Left ventricle myocardium inferior (tissue), 1 donor: Measurements from ENCODE around the gene B3GALT2. TPM values are rescaled to one million over a fixed set of nuclear protein-coding genes. Genes with fewer than 3 reads are reported as not detected.

Source experiments
- DNase-seq: peaks from one replicate; pipeline ENCODE4 v3.0.0-alpha.2; 2020
- H3K27ac ChIP-seq: fragments of 200-600 bp; replicated peaks from 2 replicates; pipeline ENCODE4 v1.8.0; 2021
- H3K27me3 ChIP-seq: fragments of 200-600 bp; 2 replicates; pipeline ENCODE4 v1.8.0; 2021; ENCODE audit warnings: low read depth
- H3K36me3 ChIP-seq: fragments of 200-600 bp; 2 replicates; pipeline ENCODE4 v1.8.0; 2021
- H3K4me1 ChIP-seq: fragments of 200-600 bp; 2 replicates; pipeline ENCODE4 v1.8.0; 2021
- H3K4me3 ChIP-seq: fragments of 200-600 bp; 2 replicates; pipeline ENCODE4 v1.8.0; 2021; ENCODE audit warnings: mild to moderate bottlenecking, moderate library complexity
- H3K9me3 ChIP-seq: fragments of 200-600 bp; replicated peaks from 2 replicates; pipeline ENCODE4 v1.8.0; 2021
- intact Hi-C: fragments of 100-400 bp; cut with micrococcal nuclease; formaldehyde crosslinking; loops from one replicate; pipeline ENCODE4 v1.11.0; 2022
- total RNA-seq: library from RNA; stranded (reverse); fragmentation: NEBNext Ultra II Directional; extraction: Animal tissue kit (Norgen Biotek cat#: 25700); gene quantifications from one replicate; pipeline ENCODE4 v1.2.1, GENCODE V29; 2021
- TF ChIP-seq, protein P1 (sequence below): fragments of 200-600 bp; IDR thresholded peaks from 2 replicates; pipeline ENCODE4 v1.8.0; 2021; ENCODE audit warnings: antibody characterized with exemption, mild to moderate bottlenecking, borderline replicate concordance
- donor health status: DM: no; HTN: yes; CAD: no; lungs with severe emphysema.

The B3GALT2 gene
- total RNA-seq, 1 donor from 2014 or later = 77.2 TPM

DNA sequence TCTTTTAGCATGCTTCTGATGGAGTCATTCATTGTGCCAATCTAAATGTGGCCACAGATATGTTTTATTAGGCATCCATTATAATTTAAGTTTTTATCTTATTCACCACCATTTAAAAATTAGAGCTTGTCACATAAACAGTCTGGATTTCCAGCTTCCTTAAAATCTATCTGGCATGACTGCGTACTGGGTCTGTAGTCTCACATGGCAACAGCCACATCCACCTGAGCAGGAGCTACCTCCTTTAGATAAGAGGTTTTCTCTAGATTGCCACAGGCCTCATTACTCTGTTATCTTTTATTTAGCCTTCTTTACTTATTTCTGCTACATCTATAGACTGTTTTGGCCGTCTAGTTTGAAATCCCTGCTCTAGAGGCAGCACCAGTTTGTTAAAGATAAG is 29.1 kb downstream of the B3GALT2 start:
- no peak for DNase-seq
- TF ChIP-seq, protein P1, sequence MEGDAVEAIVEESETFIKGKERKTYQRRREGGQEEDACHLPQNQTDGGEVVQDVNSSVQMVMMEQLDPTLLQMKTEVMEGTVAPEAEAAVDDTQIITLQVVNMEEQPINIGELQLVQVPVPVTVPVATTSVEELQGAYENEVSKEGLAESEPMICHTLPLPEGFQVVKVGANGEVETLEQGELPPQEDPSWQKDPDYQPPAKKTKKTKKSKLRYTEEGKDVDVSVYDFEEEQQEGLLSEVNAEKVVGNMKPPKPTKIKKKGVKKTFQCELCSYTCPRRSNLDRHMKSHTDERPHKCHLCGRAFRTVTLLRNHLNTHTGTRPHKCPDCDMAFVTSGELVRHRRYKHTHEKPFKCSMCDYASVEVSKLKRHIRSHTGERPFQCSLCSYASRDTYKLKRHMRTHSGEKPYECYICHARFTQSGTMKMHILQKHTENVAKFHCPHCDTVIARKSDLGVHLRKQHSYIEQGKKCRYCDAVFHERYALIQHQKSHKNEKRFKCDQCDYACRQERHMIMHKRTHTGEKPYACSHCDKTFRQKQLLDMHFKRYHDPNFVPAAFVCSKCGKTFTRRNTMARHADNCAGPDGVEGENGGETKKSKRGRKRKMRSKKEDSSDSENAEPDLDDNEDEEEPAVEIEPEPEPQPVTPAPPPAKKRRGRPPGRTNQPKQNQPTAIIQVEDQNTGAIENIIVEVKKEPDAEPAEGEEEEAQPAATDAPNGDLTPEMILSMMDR = no peak
- H3K27ac ChIP-seq = no peak overlapping the region
- H3K4me1 ChIP-seq = no peaks in the 10 kb centered on the region
- H3K9me3 ChIP-seq = no peaks in the 10 kb centered on the region
- no peaks in the 10 kb centered on the region for H3K27me3 ChIP-seq
- H3K36me3 ChIP-seq = peaks cover 32% of the 10 kb centered on the region
- no peak overlapping the region for H3K4me3 ChIP-seq
- intact Hi-C loops = no loop called here

DNA sequence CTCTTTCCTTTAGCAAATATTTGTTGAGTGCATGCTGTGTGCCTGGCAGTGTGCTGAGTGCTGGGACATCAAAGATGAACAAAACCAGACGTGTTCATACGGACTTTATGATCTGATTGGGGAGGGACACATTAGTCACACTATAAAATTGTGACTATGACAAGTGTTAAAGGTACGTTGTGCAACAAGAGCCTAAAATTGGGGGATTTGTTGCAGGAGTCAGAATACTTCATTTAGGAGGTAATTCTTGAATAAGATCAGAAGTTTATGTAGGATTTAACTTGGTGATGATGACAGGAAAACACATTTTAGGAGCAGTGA is 29.6 kb downstream of the B3GALT2 start:
- TF ChIP-seq, protein P1 = no peak

GRCh38 chr1:193156117-193156821 is 30.1 kb downstream of the B3GALT2 start:
- H3K4me1 ChIP-seq = no peaks in the 10 kb centered on the region
- H3K27ac ChIP-seq = no peak overlapping the region
- no peak overlapping the region for H3K4me3 ChIP-seq
- DNase-seq = no peak
- intact Hi-C loops = no loop called here
- H3K36me3 ChIP-seq = peaks cover 39% of the 10 kb centered on the region
- H3K27me3 ChIP-seq = no peaks in the 10 kb centered on the region
- TF ChIP-seq, protein P1 = no peak
- no peaks in the 10 kb centered on the region for H3K9me3 ChIP-seq

More for the DNA sequence above, 29.6 kb downstream of the B3GALT2 start:
- intact Hi-C loops = no loop called here
- no peak for DNase-seq
- no peak overlapping the region for H3K4me3 ChIP-seq
- no peak overlapping the region for H3K27ac ChIP-seq
- no peaks in the 10 kb centered on the region for H3K4me1 ChIP-seq
- peaks cover 34% of the 10 kb centered on the region for H3K36me3 ChIP-seq
- no peaks in the 10 kb centered on the region for H3K27me3 ChIP-seq
- H3K9me3 ChIP-seq = no peaks in the 10 kb centered on the region

DNA sequence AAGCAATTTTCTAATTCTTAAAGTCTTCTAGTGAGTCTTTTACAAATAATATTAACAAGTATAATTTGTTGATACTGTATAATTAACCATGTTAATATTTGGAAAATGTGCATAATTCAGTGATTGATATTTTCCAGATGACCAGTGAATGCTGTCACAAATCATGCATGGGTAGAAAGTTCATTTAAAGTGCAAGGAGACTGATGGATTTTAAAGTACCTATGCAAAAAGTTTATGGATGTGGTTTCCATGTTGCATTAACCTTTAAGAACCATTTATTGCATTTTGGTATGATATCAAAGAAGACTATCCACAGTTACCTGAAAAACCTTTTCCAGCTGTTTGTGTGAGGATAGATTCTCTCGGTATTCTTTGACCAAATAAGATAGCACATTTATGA is 41.4 kb downstream of the B3GALT2 start:
- no peak for DNase-seq
- Histone ChIP-seq H3K4me1 (peaks cover 13% of the 10 kb centered on the region), H3K36me3 (peaks cover 81% of the 10 kb centered on the region), H3K27me3 (no peaks in the 10 kb centered on the region), H3K9me3 (no peaks in the 10 kb centered on the region), H3K4me3 (no peak overlapping the region), H3K27ac (no peak overlapping the region)
- TF ChIP-seq, protein P1 = no peak
- intact Hi-C loops = no loop called here

- Histone ChIP-seq H3K27ac (no peak overlapping the region), H3K4me1 (peaks cover 16% of the 10 kb centered on the region), H3K36me3 (peaks cover 81% of the 10 kb centered on the region), H3K9me3 (no peaks in the 10 kb centered on the region), H3K27me3 (no peaks in the 10 kb centered on the region), H3K4me3 (no peak overlapping the region)
- intact Hi-C loops = no loop called here
- no peak for DNase-seq
- TF ChIP-seq, protein P1 = no peak
These were observed 42.0 kb downstream of the B3GALT2 start for GRCh38 chr1:193144361-193144938.
